Subcutaneous abdominal adipose tissue (tissue), 5 donors: ENCODE results near the gene SRGN.

Experiments
- H3K27ac ChIP-seq: one replicate; pipeline ENCODE4 v1.7.0; 2013; ENCODE audit warnings: low read depth, mild to moderate bottlenecking, inconsistent platforms, low read length, moderate library complexity
- H3K27me3 ChIP-seq, 5 donors: one replicate each; pipeline ENCODE4 v1.7.0; 2013; ENCODE audit warnings: low read length in 5 of 5, inconsistent platforms in 1 of 5; ENCODE audit not compliant: control insufficient read depth in 5 of 5, insufficient read depth in 4 of 5
- H3K36me3 ChIP-seq, 5 donors: one replicate each; pipeline ENCODE4 v1.7.0; 2013; ENCODE audit warnings: low read length in 5 of 5; ENCODE audit not compliant: control insufficient read depth in 5 of 5, insufficient read depth in 5 of 5
- H3K4me1 ChIP-seq, 5 donors: one replicate each; pipeline ENCODE4 v1.7.0; 2013; ENCODE audit warnings: low read length in 5 of 5, mild to moderate bottlenecking in 3 of 5, moderate library complexity in 1 of 5; ENCODE audit not compliant: control insufficient read depth in 5 of 5, insufficient read depth in 5 of 5
- H3K4me3 ChIP-seq, 5 donors: one replicate each; pipeline ENCODE4 v1.7.0; 2013; ENCODE audit warnings: low read length in 5 of 5, low read depth in 1 of 5
- H3K9ac ChIP-seq, 5 donors: one replicate each; pipeline ENCODE4 v1.7.0; 2013; ENCODE audit warnings: low read length in 5 of 5, mild to moderate bottlenecking in 4 of 5, moderate library complexity in 3 of 5
- H3K9me3 ChIP-seq, 5 donors: one replicate each; pipeline ENCODE4 v1.7.0; 2013; ENCODE audit warnings: low read length in 5 of 5; ENCODE audit not compliant: control insufficient read depth in 5 of 5
- donor health status: healthy.
- donor health status: healthy.
- donor health status: healthy.
- donor health status: healthy.
- donor health status: healthy.

The SRGN gene

DNA sequence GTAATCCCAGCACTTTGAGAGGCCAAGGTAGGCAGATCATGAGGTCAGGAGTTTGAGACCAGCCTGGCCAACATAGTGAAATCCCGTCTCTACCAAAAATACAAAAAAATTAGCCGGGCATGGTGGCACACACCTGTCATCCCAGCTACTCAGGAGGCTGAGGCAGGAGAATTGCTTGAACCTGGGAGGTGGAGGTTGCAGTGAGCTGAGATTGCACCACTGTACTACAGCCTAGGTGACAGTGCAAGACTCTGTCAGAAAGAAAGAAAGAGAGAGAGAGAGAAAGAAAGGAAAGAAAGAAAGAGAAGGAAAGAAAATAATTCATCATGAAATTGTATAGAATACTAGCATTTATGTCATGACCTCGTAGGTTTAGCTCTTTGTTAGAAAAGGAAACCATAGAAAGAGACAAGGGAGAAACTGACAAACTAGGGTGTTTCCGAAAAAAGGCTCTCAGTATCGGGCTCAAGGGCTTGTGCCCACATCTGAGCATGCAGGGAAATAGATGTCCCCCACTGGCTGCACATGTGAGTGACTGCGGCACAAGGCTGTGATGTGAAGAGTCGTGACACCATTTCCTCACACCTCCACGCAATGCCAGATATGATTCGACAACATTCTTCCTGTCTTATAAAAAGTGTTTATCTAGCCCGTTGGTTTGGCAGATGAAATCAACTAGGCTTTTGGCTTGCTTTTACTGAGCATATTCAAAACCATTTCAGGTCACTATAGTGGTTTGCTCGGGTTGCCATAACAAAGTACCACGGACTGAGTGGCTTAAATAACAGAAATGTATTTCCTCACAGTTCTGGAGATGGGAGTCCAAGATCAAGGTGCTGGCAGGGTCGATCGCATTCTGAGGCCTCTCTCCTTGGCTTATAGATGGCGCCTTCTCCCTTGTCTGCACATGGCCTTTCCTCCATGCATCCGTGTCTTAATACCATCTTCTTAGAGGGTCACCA lies 2.0 kb downstream of the SRGN start:
- H3K4me1 ChIP-seq, result peaks cover 0 to 39% (median 25%) of the 10 kb centered on the region in 5 donors
- H3K4me3 ChIP-seq, result peak overlapping the region; percentile 25 to 84 (median 65)
- H3K9ac ChIP-seq, result peak overlapping the region in 3 of 5 donors; percentile 44 to 70 (median 58)
- no peaks in the 10 kb centered on the region for H3K27me3 ChIP-seq
- peak overlapping the region; percentile 92 for H3K27ac ChIP-seq
- H3K9me3 ChIP-seq, result no peaks in the 10 kb centered on the region
- H3K36me3 ChIP-seq, result no peaks in the 10 kb centered on the region

DNA sequence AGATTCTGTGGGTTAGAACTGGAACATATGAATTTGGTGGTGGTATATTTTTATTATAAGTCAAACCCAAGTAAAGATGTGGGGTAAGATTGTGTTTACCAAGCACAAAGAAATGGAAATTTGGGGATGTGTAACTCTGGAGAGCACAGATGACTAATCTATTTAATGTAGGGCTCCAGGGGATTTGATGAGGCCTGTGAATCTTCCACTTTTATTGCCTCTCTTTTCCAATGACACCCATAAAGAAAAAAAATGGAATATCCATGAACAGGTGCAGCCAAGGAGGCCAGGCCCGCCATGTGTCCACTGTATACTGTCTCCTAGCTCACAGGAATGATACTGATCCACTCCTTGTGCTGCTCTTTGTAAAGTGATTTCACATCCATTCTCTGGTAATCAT lies 2.8 kb downstream of the SRGN start:
- no peaks in the 10 kb centered on the region for H3K9me3 ChIP-seq
- peak overlapping the region; percentile 29 to 65 (median 61) for H3K4me3 ChIP-seq
- H3K36me3 ChIP-seq, result no peaks in the 10 kb centered on the region
- peak overlapping the region in 1 of 5 donors; percentile 60 for H3K9ac ChIP-seq
- no peaks in the 10 kb centered on the region for H3K27me3 ChIP-seq
- peak overlapping the region; percentile 92 for H3K27ac ChIP-seq
- H3K4me1 ChIP-seq, result peaks cover 0 to 34% (median 24%) of the 10 kb centered on the region in 5 donors

DNA sequence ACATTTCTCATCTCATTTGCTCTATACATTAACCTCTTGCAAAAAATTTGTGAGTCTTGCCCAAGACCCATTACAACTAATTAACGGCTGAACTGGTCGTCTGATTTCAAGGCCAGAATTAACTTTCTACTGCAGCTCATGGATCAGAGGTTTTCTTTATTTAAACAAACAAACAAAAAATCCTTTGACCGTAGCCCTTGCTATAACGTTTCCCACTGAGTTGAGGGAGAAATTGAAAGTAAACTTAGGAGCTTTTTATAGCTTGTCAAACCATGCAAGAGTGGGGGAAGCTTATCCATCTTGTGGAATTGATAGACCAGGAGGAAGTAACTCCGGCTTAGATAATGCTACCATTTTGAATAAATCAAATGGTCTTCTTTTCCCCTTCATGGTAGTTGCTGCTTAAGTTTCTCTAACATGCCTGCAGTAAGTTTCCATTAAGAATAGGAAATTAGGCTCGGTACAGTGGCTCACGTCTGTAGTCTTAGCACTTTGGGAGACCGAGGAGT lies 3.3 kb downstream of the SRGN start:
- Histone ChIP-seq H3K4me1 (peaks cover 0 to 30% (median 22%) of the 10 kb centered on the region in 5 donors), H3K9ac (peak overlapping the region in 1 of 5 donors; percentile 60), H3K4me3 (peak overlapping the region in 4 of 5 donors; percentile 29 to 65 (median 63)), H3K9me3 (no peaks in the 10 kb centered on the region), H3K27ac (peak overlapping the region; percentile 92), H3K27me3 (no peaks in the 10 kb centered on the region), H3K36me3 (no peaks in the 10 kb centered on the region)

DNA sequence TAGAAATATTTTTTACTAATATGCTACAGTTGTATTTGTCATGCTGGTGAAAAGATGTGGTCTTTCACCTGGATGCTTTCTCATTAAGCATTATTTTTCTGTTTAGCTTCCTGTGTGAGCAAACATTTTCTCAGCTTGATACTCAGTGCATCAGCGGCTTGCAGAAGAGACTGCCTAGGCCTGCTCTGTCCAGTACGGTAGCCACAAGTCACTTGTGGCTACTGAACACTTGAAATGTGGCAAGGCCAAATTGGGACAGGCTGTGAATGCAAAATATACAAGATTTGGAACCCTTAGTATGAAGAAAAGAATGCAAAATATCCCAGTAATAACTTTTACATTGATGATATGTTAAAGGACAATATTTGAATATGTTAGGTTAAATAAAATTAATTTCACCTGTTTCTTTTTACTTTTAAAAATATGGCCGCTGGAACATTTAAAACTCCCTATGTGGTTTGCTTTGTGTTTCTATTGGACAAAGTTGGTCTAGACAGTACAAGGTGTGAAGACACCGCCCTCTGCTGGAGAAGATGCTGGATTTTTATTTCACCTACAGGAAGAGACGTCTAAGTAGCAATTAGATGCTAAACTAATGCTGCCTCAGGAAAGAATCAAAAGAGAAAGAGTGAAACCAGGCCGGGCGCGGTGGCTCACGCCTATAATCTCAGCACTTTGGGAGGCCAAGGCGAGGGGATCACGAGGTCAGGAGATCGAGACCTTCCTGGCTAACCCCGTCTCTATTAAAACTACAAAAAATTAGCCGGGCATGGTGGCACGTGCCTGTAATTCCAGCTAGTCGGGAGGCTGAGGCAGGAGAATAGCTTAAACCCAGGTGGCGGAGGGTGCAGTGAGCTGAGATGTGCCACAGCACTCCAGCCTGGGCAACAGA lies 5.3 kb downstream of the SRGN start:
- H3K9ac ChIP-seq, result peak overlapping the region in 1 of 5 donors; percentile 26
- peaks cover 0 to 6% (median 2%) of the 10 kb centered on the region in 5 donors for H3K36me3 ChIP-seq
- H3K4me3 ChIP-seq, result peak overlapping the region in 1 of 5 donors; percentile 40
- H3K27me3 ChIP-seq, result no peaks in the 10 kb centered on the region
- H3K27ac ChIP-seq, result no peak overlapping the region
- H3K4me1 ChIP-seq, result peaks cover 0 to 18% (median 16%) of the 10 kb centered on the region in 5 donors
- no peaks in the 10 kb centered on the region for H3K9me3 ChIP-seq

DNA sequence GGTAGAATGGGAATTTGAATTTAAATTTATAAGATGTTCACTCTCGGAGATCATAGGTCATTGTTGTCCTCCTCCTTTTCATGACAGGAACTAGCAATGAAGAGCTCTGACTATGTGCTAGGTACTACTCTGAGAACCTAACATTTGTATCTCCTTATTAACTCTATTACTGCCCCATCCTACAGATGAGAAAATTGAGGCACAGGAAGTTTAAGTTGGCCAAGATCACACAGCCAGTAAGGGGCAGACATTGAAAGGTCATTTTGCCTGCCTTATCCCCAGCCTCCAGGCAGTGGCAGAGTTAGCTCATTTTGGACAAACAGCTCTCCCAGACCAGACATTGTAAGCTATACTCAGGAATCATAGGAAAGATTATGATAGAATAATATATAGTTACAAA lies 6.0 kb downstream of the SRGN start:
- no peaks in the 10 kb centered on the region for H3K9me3 ChIP-seq
- no peak overlapping the region for H3K9ac ChIP-seq
- H3K4me3 ChIP-seq, result no peak overlapping the region
- H3K4me1 ChIP-seq, result peaks cover 0 to 17% (median 16%) of the 10 kb centered on the region in 5 donors
- H3K27ac ChIP-seq, result no peak overlapping the region
- no peaks in the 10 kb centered on the region for H3K27me3 ChIP-seq
- H3K36me3 ChIP-seq, result peaks cover 0 to 8% (median 2%) of the 10 kb centered on the region in 5 donors

DNA sequence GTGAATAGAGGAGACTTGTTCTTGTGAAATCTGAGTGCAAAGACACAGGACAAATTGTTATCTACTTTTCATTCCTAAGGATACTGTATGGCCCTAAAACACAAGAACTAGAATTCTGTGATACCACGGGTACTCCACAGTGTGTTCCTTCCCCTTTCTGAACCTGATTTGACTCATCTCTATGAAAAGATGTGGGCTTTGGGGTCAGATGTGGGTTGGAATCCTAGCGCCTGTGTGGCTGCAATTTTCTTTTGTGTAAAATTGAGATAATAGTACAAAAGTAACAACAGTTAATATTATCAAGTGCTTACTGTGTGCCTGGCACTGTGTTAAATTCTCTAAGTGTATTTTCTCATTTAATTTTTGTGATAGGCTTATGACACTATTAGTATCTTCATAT lies 8.1 kb downstream of the SRGN start:
- no peaks in the 10 kb centered on the region for H3K9me3 ChIP-seq
- peak overlapping the region in 1 of 5 donors; percentile 10 for H3K9ac ChIP-seq
- no peak overlapping the region for H3K4me3 ChIP-seq
- peaks cover 0 to 23% (median 3%) of the 10 kb centered on the region in 5 donors for H3K36me3 ChIP-seq
- H3K4me1 ChIP-seq, result peaks cover 0 to 18% (median 9%) of the 10 kb centered on the region in 5 donors
- H3K27me3 ChIP-seq, result no peaks in the 10 kb centered on the region
- no peak overlapping the region for H3K27ac ChIP-seq

DNA sequence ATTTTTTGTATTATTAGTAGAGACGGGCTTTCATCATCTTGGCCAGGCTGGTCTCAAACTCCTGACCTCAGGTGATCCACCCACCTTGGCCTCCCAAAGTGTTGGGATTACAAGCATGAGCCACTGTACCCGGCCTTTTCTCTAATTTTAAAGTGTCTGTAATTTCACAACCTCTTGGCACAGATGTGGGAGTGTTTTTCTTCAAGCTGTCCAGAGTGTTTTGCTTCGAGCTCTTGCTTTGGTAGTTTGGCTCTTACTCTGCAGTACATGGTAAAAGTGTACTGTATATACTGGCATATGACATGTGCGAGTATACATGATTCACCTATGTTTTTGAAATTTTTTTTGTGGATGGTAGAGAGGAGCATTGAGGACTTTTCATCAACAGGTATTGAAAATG lies 9.8 kb downstream of the SRGN start:
- Histone ChIP-seq H3K4me1 (peaks cover 2 to 18% (median 14%) of the 10 kb centered on the region in 5 donors), H3K36me3 (peaks cover 0 to 32% (median 3%) of the 10 kb centered on the region in 5 donors), H3K9ac (no peak overlapping the region), H3K9me3 (no peaks in the 10 kb centered on the region), H3K4me3 (no peak overlapping the region), H3K27ac (no peak overlapping the region), H3K27me3 (no peaks in the 10 kb centered on the region)

DNA sequence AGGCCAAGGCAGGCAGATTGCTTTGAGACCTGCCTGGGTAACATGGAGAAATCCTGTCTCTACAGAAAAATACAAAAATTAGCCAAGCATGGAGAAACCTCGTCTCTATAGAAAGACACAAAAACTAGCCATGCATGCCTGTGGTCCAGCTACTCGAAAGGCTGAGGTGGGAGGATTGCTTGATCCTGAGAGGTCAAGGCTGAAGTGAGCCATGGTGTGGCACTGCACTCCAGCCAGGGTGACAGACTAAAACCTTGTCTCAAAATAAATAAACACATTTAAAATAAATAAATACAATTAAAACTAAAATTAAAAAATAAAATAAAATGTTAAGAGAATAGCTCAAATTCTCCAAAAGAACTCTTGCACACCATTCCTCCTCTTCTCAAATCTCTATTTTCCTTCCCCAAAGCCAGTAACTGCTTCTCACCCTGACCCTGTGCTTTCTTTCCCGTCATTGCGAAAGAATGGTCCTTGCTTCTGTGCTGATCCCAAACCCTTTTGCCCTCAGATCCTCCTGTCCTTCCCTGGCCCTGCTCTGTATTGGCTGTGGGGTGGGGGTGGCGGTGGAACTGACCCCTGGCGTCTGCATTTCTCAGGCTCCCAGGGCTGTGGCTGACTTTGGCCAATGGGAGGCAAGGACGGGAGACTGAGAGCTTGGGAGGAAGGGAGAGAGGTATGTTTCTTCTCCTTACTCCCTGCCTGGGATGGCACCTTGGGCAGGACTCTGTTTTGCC lies 12.4 kb downstream of the SRGN start:
- H3K36me3 ChIP-seq, result peaks cover 3 to 44% (median 10%) of the 10 kb centered on the region in 5 donors
- no peaks in the 10 kb centered on the region for H3K9me3 ChIP-seq
- H3K27ac ChIP-seq, result no peak overlapping the region
- no peak overlapping the region for H3K9ac ChIP-seq
- no peaks in the 10 kb centered on the region for H3K27me3 ChIP-seq
- H3K4me3 ChIP-seq, result no peak overlapping the region
- peaks cover 0 to 14% (median 11%) of the 10 kb centered on the region in 5 donors for H3K4me1 ChIP-seq

DNA sequence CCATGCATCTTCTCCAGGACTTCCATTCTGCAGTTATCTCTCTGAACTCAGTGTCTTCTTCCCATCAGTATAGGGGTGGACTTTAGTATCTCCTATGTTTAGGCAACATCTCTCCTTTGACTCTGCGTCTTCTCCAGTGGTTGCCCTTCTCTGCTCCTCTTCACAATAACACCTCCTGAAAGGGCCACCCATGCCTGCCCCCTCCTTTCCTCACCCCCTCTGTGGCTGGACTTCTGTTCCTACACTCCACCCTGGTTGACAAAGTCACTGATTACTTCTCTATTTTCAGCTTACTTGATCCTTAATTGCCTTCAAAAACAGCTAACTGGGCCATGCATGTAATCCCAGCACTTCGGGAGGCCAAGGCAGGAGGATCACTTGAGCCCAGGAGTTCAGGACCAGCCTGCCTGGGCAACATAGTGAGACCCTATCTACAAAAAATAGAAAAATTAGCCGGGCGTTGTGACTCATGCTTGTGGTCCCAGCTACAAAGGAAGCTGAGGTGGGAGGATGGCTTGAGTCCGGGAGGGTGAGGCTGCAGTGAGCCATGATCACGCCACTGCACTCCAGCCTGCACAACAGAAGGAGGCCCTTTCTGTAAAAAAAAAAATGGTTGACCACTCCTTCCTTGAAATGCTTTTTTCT lies 13.7 kb downstream of the SRGN start:
- Histone ChIP-seq H3K27me3 (no peaks in the 10 kb centered on the region), H3K9ac (no peak overlapping the region), H3K27ac (no peak overlapping the region), H3K9me3 (no peaks in the 10 kb centered on the region), H3K4me1 (peaks cover 0 to 14% (median 11%) of the 10 kb centered on the region in 5 donors), H3K4me3 (no peak overlapping the region), H3K36me3 (peaks cover 3 to 47% (median 10%) of the 10 kb centered on the region in 5 donors)
